Parathyroid adenoma (tissue), 2 donors: ENCODE measurements around the gene SLC2A4.

Experiments used
- H2AFZ ChIP-seq: fragments of 300-600 bp; sonication (generic); one replicate; pipeline ENCODE4 v1.7.0; 2017; ENCODE audit warnings: antibody characterized with exemption, mild to moderate bottlenecking
- H3K27ac ChIP-seq: fragments of 300-600 bp; sonication (generic); one replicate; pipeline ENCODE4 v1.7.0; 2017
- H3K27me3 ChIP-seq: fragments of 300-600 bp; sonication (generic); one replicate; pipeline ENCODE4 v1.7.0; 2017; ENCODE audit warnings: low read length; ENCODE audit not compliant: control insufficient read depth, insufficient read depth
- H3K36me3 ChIP-seq: fragments of 300-600 bp; sonication (generic); one replicate; pipeline ENCODE4 v1.7.0; 2017; ENCODE audit warnings: low read length; ENCODE audit not compliant: control insufficient read depth, insufficient read depth
- H3K4me1 ChIP-seq: fragments of 300-600 bp; sonication (generic); one replicate; pipeline ENCODE4 v1.7.0; 2017; ENCODE audit warnings: control low read depth
- H3K4me2 ChIP-seq: fragments of 300-600 bp; sonication (generic); one replicate; pipeline ENCODE4 v1.7.0; 2017; ENCODE audit warnings: low read length
- H3K4me3 ChIP-seq: fragments of 300-600 bp; sonication (generic); one replicate; pipeline ENCODE4 v1.7.0; 2017; ENCODE audit warnings: low read depth, low read length
- H3K79me2 ChIP-seq: fragments of 300-600 bp; sonication (generic); one replicate; pipeline ENCODE4 v1.7.0; 2017; ENCODE audit warnings: control low read depth
- H3K9ac ChIP-seq: fragments of 300-600 bp; sonication (generic); one replicate; pipeline ENCODE4 v1.7.0; 2017; ENCODE audit warnings: mild to moderate bottlenecking
- H3K9me3 ChIP-seq: fragments of 300-600 bp; sonication (generic); one replicate; pipeline ENCODE4 v1.7.0; 2017; ENCODE audit warnings: low read length; ENCODE audit not compliant: control insufficient read depth
- TF ChIP-seq, protein P1 (sequence below): fragments of 300-600 bp; sonication (generic); IDR thresholded peaks from one replicate; pipeline ENCODE4 v1.7.0; 2017; ENCODE audit warnings: antibody characterized with exemption, mild to moderate bottlenecking
- donor health status: primary hyperparathyroidism.

Gene SLC2A4

DNA sequence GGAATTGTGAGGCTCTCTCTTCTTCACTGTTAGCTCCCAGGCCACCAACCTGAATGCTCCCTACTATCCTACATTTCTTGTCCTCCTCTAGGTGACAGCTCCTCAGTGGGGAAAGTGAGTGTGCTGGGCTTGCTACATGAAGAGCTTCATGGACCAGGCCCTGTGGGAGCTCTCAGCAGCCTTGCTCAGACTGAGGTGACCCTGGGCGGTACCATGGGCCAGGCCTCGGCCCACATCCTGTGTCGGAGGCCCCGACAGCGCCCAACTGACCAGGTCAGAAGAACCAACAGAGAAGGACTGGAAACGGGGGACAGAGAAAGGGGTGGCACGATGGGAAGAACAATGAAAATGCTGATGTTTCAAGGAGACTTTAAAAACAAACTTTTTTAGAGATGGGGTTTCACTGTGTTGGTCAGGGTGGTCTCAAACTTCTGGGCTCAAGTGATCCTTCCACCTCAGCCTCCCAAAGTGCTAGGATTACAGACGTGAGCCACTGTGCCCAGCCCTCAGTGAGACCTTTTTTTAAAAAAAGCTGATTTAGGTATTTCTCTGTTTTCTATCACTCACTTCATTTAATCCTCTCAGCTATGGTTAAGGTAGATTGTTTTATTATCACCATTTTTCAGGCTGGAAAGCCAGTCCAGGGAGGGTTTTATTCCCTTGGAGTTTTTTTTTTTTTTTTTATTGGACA lies 24.6 kb upstream of the SLC2A4 start:
- no peaks in the 10 kb centered on the region for H3K27me3 ChIP-seq
- no peaks in the 10 kb centered on the region for H3K36me3 ChIP-seq
- H3K9me3 ChIP-seq: no peaks in the 10 kb centered on the region
- H3K9ac ChIP-seq: no peak overlapping the region
- no peak overlapping the region for H3K4me3 ChIP-seq
- TF ChIP-seq, protein P1, sequence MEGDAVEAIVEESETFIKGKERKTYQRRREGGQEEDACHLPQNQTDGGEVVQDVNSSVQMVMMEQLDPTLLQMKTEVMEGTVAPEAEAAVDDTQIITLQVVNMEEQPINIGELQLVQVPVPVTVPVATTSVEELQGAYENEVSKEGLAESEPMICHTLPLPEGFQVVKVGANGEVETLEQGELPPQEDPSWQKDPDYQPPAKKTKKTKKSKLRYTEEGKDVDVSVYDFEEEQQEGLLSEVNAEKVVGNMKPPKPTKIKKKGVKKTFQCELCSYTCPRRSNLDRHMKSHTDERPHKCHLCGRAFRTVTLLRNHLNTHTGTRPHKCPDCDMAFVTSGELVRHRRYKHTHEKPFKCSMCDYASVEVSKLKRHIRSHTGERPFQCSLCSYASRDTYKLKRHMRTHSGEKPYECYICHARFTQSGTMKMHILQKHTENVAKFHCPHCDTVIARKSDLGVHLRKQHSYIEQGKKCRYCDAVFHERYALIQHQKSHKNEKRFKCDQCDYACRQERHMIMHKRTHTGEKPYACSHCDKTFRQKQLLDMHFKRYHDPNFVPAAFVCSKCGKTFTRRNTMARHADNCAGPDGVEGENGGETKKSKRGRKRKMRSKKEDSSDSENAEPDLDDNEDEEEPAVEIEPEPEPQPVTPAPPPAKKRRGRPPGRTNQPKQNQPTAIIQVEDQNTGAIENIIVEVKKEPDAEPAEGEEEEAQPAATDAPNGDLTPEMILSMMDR: no peak
- H3K4me1 ChIP-seq: peaks cover 11% of the 10 kb centered on the region
- no peak overlapping the region for H3K27ac ChIP-seq
- no peak overlapping the region for H2AFZ ChIP-seq
- H3K4me2 ChIP-seq: no peak overlapping the region
- peaks cover 21% of the 10 kb centered on the region for H3K79me2 ChIP-seq

GRCh38 chr17:7258731-7259554 lies 22.6 kb upstream of the SLC2A4 start:
- no peaks in the 10 kb centered on the region for H3K27me3 ChIP-seq
- H3K36me3 ChIP-seq: no peaks in the 10 kb centered on the region
- H3K4me3 ChIP-seq: no peak overlapping the region
- TF ChIP-seq, protein P1: no peak
- H2AFZ ChIP-seq: no peak overlapping the region
- H3K79me2 ChIP-seq: peaks cover 14% of the 10 kb centered on the region
- no peaks in the 10 kb centered on the region for H3K9me3 ChIP-seq
- H3K4me2 ChIP-seq: no peak overlapping the region
- no peak overlapping the region for H3K27ac ChIP-seq
- H3K4me1 ChIP-seq: peaks cover 15% of the 10 kb centered on the region
- H3K9ac ChIP-seq: no peak overlapping the region

DNA sequence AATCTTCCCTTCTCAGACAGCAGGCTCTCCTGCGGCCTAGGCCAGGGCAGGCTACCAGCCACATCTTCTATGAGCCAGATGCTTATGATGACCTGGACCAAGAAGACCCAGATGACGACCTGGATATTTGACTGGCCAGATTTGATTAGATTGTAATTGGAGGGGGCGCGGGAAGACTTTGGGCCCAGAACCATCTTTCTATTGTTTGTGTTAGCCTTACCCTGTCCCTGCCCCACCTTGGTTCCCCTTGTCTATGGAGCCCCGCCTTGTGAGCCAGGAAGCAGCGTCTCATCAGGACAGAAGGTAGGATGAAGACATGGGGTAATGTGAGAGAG lies 22.0 kb upstream of the SLC2A4 start:
- no peak overlapping the region for H3K9ac ChIP-seq
- no peak overlapping the region for H3K4me3 ChIP-seq
- H3K36me3 ChIP-seq: no peaks in the 10 kb centered on the region
- H3K4me2 ChIP-seq: no peak overlapping the region
- H3K79me2 ChIP-seq: peaks cover 11% of the 10 kb centered on the region
- no peaks in the 10 kb centered on the region for H3K27me3 ChIP-seq
- no peak overlapping the region for H2AFZ ChIP-seq
- no peak overlapping the region for H3K27ac ChIP-seq
- peaks cover 15% of the 10 kb centered on the region for H3K4me1 ChIP-seq
- H3K9me3 ChIP-seq: no peaks in the 10 kb centered on the region
- TF ChIP-seq, protein P1: no peak

DNA sequence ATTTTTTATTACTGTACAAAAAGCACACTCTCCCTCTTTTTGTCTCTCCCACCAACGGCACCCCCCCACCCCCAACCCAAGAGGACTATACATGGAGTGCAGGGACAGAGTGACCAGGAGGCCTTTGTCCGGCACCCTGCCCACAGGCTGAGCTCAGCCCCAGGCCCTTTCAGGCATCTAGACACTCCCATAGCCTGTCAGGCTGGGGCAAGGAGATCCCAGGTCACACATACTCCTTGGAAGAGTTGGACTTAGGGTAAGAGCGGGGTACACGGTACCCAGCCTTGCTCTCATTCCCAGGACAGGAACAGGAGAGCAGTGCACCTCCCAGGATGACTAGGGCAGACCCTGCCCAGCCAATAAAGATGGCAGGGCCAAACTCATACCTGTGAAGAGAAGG lies 21.4 kb upstream of the SLC2A4 start:
- TF ChIP-seq, protein P1: no peak
- H3K4me1 ChIP-seq: peaks cover 15% of the 10 kb centered on the region
- H3K79me2 ChIP-seq: peaks cover 11% of the 10 kb centered on the region
- peak overlapping the region; percentile 99 for H3K27ac ChIP-seq
- no peaks in the 10 kb centered on the region for H3K36me3 ChIP-seq
- no peaks in the 10 kb centered on the region for H3K9me3 ChIP-seq
- peak overlapping the region; percentile 83 for H3K4me3 ChIP-seq
- peak overlapping the region; percentile 99 for H3K4me2 ChIP-seq
- no peak overlapping the region for H2AFZ ChIP-seq
- H3K27me3 ChIP-seq: no peaks in the 10 kb centered on the region
- H3K9ac ChIP-seq: no peak overlapping the region
